Osteoblast (primary cell): Measurements from ENCODE around the gene METTL2B. TPM values are rescaled to one million over a fixed set of nuclear protein-coding genes. Genes with fewer than 3 reads are reported as not detected.
A peak's percentile ranks its signal among the peaks of the same experiment; 100 is the strongest.
"Not testable (repeated sequence)": the region's sequence is repeated elsewhere in the genome, so short reads cannot be mapped to it uniquely, and the experiment has no call there.

Experiments
- DNase-seq: peaks from one replicate; pipeline ENCODE4 v3.0.0; 2011; ENCODE audit warnings: low spot score, mixed read lengths; ENCODE audit not compliant: insufficient read length; ENCODE audit errors: missing footprints
- H2AFZ ChIP-seq: 2 replicates; pipeline ENCODE4 v1.6.0; 2011; ENCODE audit warnings: mild to moderate bottlenecking, low read length
- H3K27ac ChIP-seq: 2 replicates; pipeline ENCODE4 v1.5.1; 2011; ENCODE audit warnings: mild to moderate bottlenecking, low read depth, low read length, moderate library complexity
- H3K27me3 ChIP-seq: 2 replicates; pipeline ENCODE4 v1.6.0; 2012; ENCODE audit warnings: mild to moderate bottlenecking, control low read depth, inconsistent platforms, low read length, moderate library complexity; ENCODE audit not compliant: insufficient read depth
- H3K36me3 ChIP-seq: 2 replicates; pipeline ENCODE4 v1.5.1; 2011; ENCODE audit warnings: mild to moderate bottlenecking, low read length, control low read depth, moderate library complexity; ENCODE audit not compliant: insufficient read depth
- H3K4me1 ChIP-seq: 2 replicates; pipeline ENCODE4 v1.5.1; 2011; ENCODE audit warnings: mild to moderate bottlenecking, low read length, control low read depth, moderate library complexity; ENCODE audit not compliant: insufficient read depth
- H3K4me2 ChIP-seq: 2 replicates; pipeline ENCODE4 v1.6.0; 2011; ENCODE audit warnings: mild to moderate bottlenecking, low read length; ENCODE audit not compliant: insufficient read depth
- H3K4me3 ChIP-seq: fragments of 200-600 bp; sonication (generic); 3 replicates; pipeline ENCODE4 v1.5.1; 2012; ENCODE audit warnings: mild to moderate bottlenecking, low read length, inconsistent platforms; ENCODE audit not compliant: insufficient read depth
- H3K79me2 ChIP-seq: 2 replicates; pipeline ENCODE4 v1.6.0; 2012; ENCODE audit warnings: mild to moderate bottlenecking, low read length, control low read depth, inconsistent platforms; ENCODE audit not compliant: insufficient read depth
- H3K9me3 ChIP-seq: 2 replicates; pipeline ENCODE4 v1.5.1; 2011; ENCODE audit warnings: low read depth, low read length, control low read depth
- H4K20me1 ChIP-seq: 2 replicates; pipeline ENCODE4 v1.6.0; 2012; ENCODE audit warnings: mild to moderate bottlenecking, low read length, control low read depth; ENCODE audit not compliant: insufficient read depth
- total RNA-seq: library from RNA; depleted of rRNA; stranded (reverse); fragments of >200 nt; gene quantifications from 2 replicates; pipeline ENCODE4 v1.2.3, GENCODE V29; 2012
- TF ChIP-seq, protein P1 (sequence below): IDR thresholded peaks from 2 replicates; pipeline ENCODE4 v1.5.1; 2011; ENCODE audit warnings: mild to moderate bottlenecking, low read depth, low read length, moderate library complexity; ENCODE audit errors: extremely low read depth

The METTL2B gene
- total RNA-seq, 1 donor, result 30.8 TPM

DNA sequence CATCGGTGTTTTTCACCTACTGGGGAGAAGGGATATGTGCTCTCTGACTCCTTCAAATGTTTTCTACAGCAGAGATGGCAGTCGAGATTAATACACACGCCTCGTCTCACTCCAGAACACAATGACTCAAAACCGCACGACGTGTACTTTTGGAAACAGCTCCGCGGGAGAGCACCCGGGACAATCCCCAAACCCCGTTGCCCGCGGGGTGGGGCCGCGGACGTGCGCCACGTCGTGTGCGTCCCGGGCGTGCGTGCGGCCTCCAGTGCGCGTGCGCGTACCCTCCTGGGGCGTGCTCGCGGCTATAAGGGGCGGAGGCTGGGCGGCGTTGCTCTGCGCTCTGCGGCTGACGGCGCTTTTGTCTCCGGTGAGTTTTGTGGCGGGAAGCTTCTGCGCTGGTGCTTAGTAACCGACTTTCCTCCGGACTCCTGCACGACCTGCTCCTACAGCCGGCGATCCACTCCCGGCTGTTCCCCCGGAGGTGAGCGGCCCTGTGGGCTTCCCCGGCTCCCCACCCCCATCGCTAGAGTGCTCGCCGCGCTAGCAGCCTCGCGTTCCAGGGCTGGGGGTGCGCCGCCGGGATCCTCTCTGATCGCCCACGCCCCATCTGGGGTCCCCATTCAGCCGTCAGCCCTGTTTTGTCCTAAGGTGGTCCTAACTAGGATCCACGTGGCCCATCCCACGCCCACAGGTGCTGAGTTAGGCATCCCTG lies 20.8 kb upstream of the METTL2B start, which contains the start of gene HILPDA:
Gene HILPDA, plus strand, starts transcription at position 336 of the 712 bp plus-strand sequence. CDS start 1,391 bp downstream, outside the sequence.
- peak; percentile 97 for DNase-seq
- TF ChIP-seq, protein P1, sequence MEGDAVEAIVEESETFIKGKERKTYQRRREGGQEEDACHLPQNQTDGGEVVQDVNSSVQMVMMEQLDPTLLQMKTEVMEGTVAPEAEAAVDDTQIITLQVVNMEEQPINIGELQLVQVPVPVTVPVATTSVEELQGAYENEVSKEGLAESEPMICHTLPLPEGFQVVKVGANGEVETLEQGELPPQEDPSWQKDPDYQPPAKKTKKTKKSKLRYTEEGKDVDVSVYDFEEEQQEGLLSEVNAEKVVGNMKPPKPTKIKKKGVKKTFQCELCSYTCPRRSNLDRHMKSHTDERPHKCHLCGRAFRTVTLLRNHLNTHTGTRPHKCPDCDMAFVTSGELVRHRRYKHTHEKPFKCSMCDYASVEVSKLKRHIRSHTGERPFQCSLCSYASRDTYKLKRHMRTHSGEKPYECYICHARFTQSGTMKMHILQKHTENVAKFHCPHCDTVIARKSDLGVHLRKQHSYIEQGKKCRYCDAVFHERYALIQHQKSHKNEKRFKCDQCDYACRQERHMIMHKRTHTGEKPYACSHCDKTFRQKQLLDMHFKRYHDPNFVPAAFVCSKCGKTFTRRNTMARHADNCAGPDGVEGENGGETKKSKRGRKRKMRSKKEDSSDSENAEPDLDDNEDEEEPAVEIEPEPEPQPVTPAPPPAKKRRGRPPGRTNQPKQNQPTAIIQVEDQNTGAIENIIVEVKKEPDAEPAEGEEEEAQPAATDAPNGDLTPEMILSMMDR, result no peak
- Histone ChIP-seq H3K27me3 (no peaks in the 10 kb centered on the region), H3K9me3 (no peaks in the 10 kb centered on the region), H3K27ac (peak within 1 kb of the TSS; percentile 96), H2AFZ (peak within 1 kb of the TSS; percentile 90), H3K4me3 (peak within 1 kb of the TSS; percentile 97), H3K4me1 (peaks cover 35% of the 10 kb centered on the region), H3K79me2 (peaks cover 34% of the 10 kb centered on the region), H4K20me1 (peaks cover 25% of the 10 kb centered on the region), H3K4me2 (peak within 1 kb of the TSS; percentile 99), H3K36me3 (peaks cover 7% of the 10 kb centered on the region)

- Histone ChIP-seq H3K4me2 (peak overlapping the region; percentile 99), H3K4me1 (peaks cover 35% of the 10 kb centered on the region), H3K27me3 (no peaks in the 10 kb centered on the region), H3K4me3 (peak overlapping the region; percentile 97), H3K9me3 (no peaks in the 10 kb centered on the region), H3K27ac (peak overlapping the region; percentile 96), H3K36me3 (peaks cover 7% of the 10 kb centered on the region), H2AFZ (peak overlapping the region; percentile 90), H3K79me2 (peaks cover 34% of the 10 kb centered on the region), H4K20me1 (peaks cover 27% of the 10 kb centered on the region)
- TF ChIP-seq, protein P1, result no peak
- DNase-seq, result no peak
These were observed 20.3 kb upstream of the METTL2B start for GRCh38 chr7:128456255-128456725.

DNA sequence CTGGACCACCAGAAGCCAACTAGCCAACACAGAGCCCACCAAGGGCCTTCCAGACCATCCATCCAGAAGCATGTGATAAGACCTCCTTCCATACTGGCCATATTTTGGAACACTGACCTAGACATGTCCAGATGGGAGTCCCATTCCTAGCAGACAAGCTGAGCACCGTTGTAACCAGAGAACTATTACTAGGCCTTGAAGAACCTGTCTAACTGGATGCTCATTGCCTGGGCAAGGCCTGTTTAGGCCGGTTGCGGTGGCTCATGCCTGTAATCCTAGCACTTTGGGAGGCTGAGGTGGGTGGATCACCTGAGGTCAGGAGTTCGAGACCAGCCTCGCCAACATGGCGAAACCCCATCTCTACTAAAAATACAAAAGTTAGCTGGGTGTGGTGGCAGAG lies 19.2 kb upstream of the METTL2B start:
- Histone ChIP-seq H3K79me2 (peaks cover 34% of the 10 kb centered on the region), H3K4me2 (peak overlapping the region; percentile 99), H4K20me1 (peaks cover 27% of the 10 kb centered on the region), H3K4me1 (peaks cover 35% of the 10 kb centered on the region)
- DNase-seq, H3K36me3 ChIP-seq, H3K9me3 ChIP-seq, H2AFZ ChIP-seq, H3K27me3 ChIP-seq, H3K27ac ChIP-seq, H3K4me3 ChIP-seq: not testable (repeated sequence)

DNA sequence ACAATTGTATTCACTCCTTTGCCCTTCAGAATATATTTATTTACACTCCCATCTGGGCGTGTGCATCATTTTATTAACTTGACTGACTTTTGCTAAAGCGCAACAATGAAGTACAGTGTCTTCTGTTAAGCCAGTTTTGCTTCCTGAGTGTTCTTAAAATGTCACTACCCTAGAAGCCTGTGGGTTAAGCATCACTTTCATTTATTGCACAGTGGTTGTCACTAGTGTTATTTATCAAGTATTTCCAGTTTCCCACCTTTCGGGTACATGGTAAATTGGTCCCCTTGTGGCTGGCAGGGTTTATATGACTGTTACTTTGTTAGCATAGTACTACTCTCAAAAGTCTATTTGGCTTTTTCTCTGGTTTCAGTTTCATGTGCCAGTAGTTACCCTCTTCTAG lies 17.6 kb upstream of the METTL2B start:
- Histone ChIP-seq H4K20me1 (peaks cover 27% of the 10 kb centered on the region), H3K79me2 (peaks cover 34% of the 10 kb centered on the region), H3K27me3 (no peaks in the 10 kb centered on the region), H3K9me3 (no peaks in the 10 kb centered on the region), H3K4me1 (peaks cover 29% of the 10 kb centered on the region), H3K4me2 (no peak overlapping the region), H3K36me3 (peaks cover 7% of the 10 kb centered on the region), H3K27ac (no peak overlapping the region), H2AFZ (no peak overlapping the region), H3K4me3 (no peak overlapping the region)
- TF ChIP-seq, protein P1, result no peak
- DNase-seq, result peak; percentile 80
